H1 (cell line): ENCODE results near the gene LAMP1. TPM values are rescaled to one million over a fixed set of nuclear protein-coding genes. Genes with fewer than 3 reads are reported as not detected.

Experiments used
- TCF12 ChIP-seq: IDR thresholded peaks from 2 replicates; pipeline ENCODE4 v1.6.1; 2011; ENCODE audit warnings: low read depth, mild to moderate bottlenecking, low read length
- polyA plus RNA-seq, 7 experiments: library from polyadenylated mRNA; depleted of rRNA in 3 of 7; stranded (reverse) in 5 of 7; unstranded in 2 of 7; fragments of >200 nt in 5 of 7; fragments of 200-250 nt in 2 of 7; gene quantifications; 1 replicate in 5 of 7; 2 replicates in 1 of 7; 4 replicates in 1 of 7; pipeline versions ENCODE4 v1.2.1 to v1.2.3, GENCODE V29; 2011 to 2013; ENCODE audit warnings: missing spikeins in 2 of 7, mixed read lengths in 2 of 7
- total RNA-seq: library from RNA; stranded (reverse); fragmentation: NEBNext Ultra II Directional; extraction: Animal tissue kit (Norgen Biotek cat#: 25700); gene quantifications from 2 replicates; pipeline ENCODE4 v1.2.1, GENCODE V29; 2021

LAMP1 gene
- total and polyA plus RNA-seq, 2 of the 8 experiments (the other 6 are each of a cell fraction or from before 2014, with no cell fraction given) = 97.6 to 140 TPM

- TF ChIP-seq TCF12 = no peak
These were observed 58.6 kb downstream of the LAMP1 start (continued) for GRCh38 chr13:113355621-113356020.
